H9 (cell line): ENCODE data around the gene MRPS16. TPM values are rescaled to one million over a fixed set of nuclear protein-coding genes. Genes with fewer than 3 reads are reported as not detected.

Experiments used
- DNase-seq: peaks from one replicate; pipeline ENCODE4 v3.0.0-alpha.2; 2017
- H2AFZ ChIP-seq: one replicate; pipeline ENCODE4 v1.6.1; 2013; ENCODE audit warnings: mild to moderate bottlenecking, low read length, control low read depth, moderate library complexity
- H2AK5ac ChIP-seq: 2 replicates; pipeline ENCODE4 v1.6.1; 2013; ENCODE audit warnings: low read length, control low read depth, mixed read lengths; ENCODE audit not compliant: insufficient read length
- H2BK120ac ChIP-seq: one replicate; pipeline ENCODE4 v1.6.1; 2013; ENCODE audit warnings: low read depth, mild to moderate bottlenecking, low read length, control low read depth, inconsistent platforms; ENCODE audit not compliant: poor library complexity, severe bottlenecking
- H2BK12ac ChIP-seq: 2 replicates; pipeline ENCODE4 v1.6.1; 2013; ENCODE audit warnings: low read length, control low read depth, mixed read lengths, low read depth; ENCODE audit not compliant: insufficient read length
- H2BK15ac ChIP-seq: 2 replicates; pipeline ENCODE4 v1.6.1; 2013; ENCODE audit warnings: low read depth, low read length, control low read depth
- H2BK20ac ChIP-seq: one replicate; pipeline ENCODE4 v1.6.1; 2013; ENCODE audit warnings: low read depth, mild to moderate bottlenecking, low read length, control low read depth, inconsistent platforms; ENCODE audit not compliant: poor library complexity, severe bottlenecking
- H2BK5ac ChIP-seq: 2 replicates; pipeline ENCODE4 v1.6.1; 2013; ENCODE audit warnings: low read length, control low read depth, mixed read lengths; ENCODE audit not compliant: insufficient read length
- H3K14ac ChIP-seq: 2 replicates; pipeline ENCODE4 v1.6.1; 2013; ENCODE audit warnings: low read length, control low read depth; ENCODE audit not compliant: insufficient read depth
- H3K18ac ChIP-seq: 2 replicates; pipeline ENCODE4 v1.6.1; 2013; ENCODE audit warnings: low read depth, mild to moderate bottlenecking, mixed read lengths, low read length, control low read depth; ENCODE audit not compliant: insufficient read length
- H3K23ac ChIP-seq: 2 replicates; pipeline ENCODE4 v1.6.1; 2013; ENCODE audit warnings: low read length, control low read depth, mixed read lengths, low read depth; ENCODE audit not compliant: insufficient read length
- H3K23me2 ChIP-seq: 2 replicates; pipeline ENCODE4 v1.6.1; 2013; ENCODE audit warnings: low read depth, mild to moderate bottlenecking, mixed read lengths, low read length, control low read depth; ENCODE audit not compliant: insufficient read length, poor library complexity, severe bottlenecking
- H3K27ac ChIP-seq: 2 replicates; pipeline ENCODE4 v1.5.1; 2013; ENCODE audit warnings: low read length, control low read depth, mixed read lengths, low read depth; ENCODE audit not compliant: insufficient read length
- H3K27me3 ChIP-seq: 2 replicates; pipeline ENCODE4 v1.6.1; 2013; ENCODE audit warnings: low read length, control low read depth, inconsistent platforms; ENCODE audit not compliant: insufficient read depth
- H3K4ac ChIP-seq: 2 replicates; pipeline ENCODE4 v1.6.1; 2013; ENCODE audit warnings: low read depth, mild to moderate bottlenecking, control low read depth, inconsistent platforms, low read length, moderate library complexity
- H3K4me1 ChIP-seq: 2 replicates; pipeline ENCODE4 v1.6.1; 2013; ENCODE audit warnings: low read length, control low read depth, inconsistent platforms; ENCODE audit not compliant: insufficient read depth
- H3K4me2 ChIP-seq: 2 replicates; pipeline ENCODE4 v1.6.1; 2013; ENCODE audit warnings: low read length, control low read depth, mixed read lengths; ENCODE audit not compliant: insufficient read length, insufficient read depth
- H3K56ac ChIP-seq: 2 replicates; pipeline ENCODE4 v1.6.1; 2013; ENCODE audit warnings: low read depth, mild to moderate bottlenecking, mixed read lengths, low read length, control low read depth; ENCODE audit not compliant: insufficient read length
- H3K79me1 ChIP-seq: 2 replicates; pipeline ENCODE4 v1.6.1; 2013; ENCODE audit warnings: low read depth, mild to moderate bottlenecking, moderate library complexity, low read length, control low read depth, inconsistent platforms; ENCODE audit not compliant: insufficient read depth, poor library complexity, severe bottlenecking
- H3K79me2 ChIP-seq: 2 replicates; pipeline ENCODE4 v1.6.1; 2013; ENCODE audit warnings: low read length, control low read depth, inconsistent platforms; ENCODE audit not compliant: insufficient read depth
- H3K9ac ChIP-seq: 2 replicates; pipeline ENCODE4 v1.6.1; 2013; ENCODE audit warnings: low read length, control low read depth, mixed read lengths; ENCODE audit not compliant: insufficient read length; ENCODE audit errors: extremely low read depth
- H3K9me3 ChIP-seq: one replicate; pipeline ENCODE4 v1.6.1; 2013; ENCODE audit warnings: low read depth, low read length, inconsistent platforms; ENCODE audit not compliant: control insufficient read depth
- H3T11ph ChIP-seq: one replicate; pipeline ENCODE4 v1.6.1; 2013; ENCODE audit warnings: mild to moderate bottlenecking, low read length, control low read depth, inconsistent platforms
- H4K20me1 ChIP-seq: one replicate; pipeline ENCODE4 v1.6.1; 2013; ENCODE audit not compliant: control insufficient read depth, insufficient read length, insufficient read depth
- H4K5ac ChIP-seq: 2 replicates; pipeline ENCODE4 v1.6.1; 2013; ENCODE audit warnings: low read depth, mild to moderate bottlenecking, mixed read lengths, low read length, control low read depth; ENCODE audit not compliant: insufficient read length
- H4K8ac ChIP-seq: replicated peaks from 2 replicates; pipeline ENCODE4 v1.6.1; 2013; ENCODE audit warnings: low read length, control low read depth, mixed read lengths, low read depth; ENCODE audit not compliant: insufficient read length
- H4K91ac ChIP-seq: 2 replicates; pipeline ENCODE4 v1.6.1; 2013; ENCODE audit warnings: low read depth, mild to moderate bottlenecking, moderate library complexity, mixed read lengths, low read length, control low read depth; ENCODE audit not compliant: insufficient read length
- H3K27ac Mint-ChIP-seq, 3 experiments: 2 replicates in 2 of 3; 3 replicates in 1 of 3; pipeline ENCODE4 v1.8.0; 2020 to 2021; ENCODE audit warnings: mixed read lengths in 3 of 3, mild to moderate bottlenecking in 1 of 3, moderate library complexity in 1 of 3
- H3K27me3 Mint-ChIP-seq: 2 replicates; pipeline ENCODE4 v1.8.0; 2021; ENCODE audit warnings: low read depth, mild to moderate bottlenecking, moderate library complexity, mixed read lengths
- H3K36me3 Mint-ChIP-seq, 3 experiments: 2 replicates in 2 of 3; 3 replicates in 1 of 3; pipeline ENCODE4 v1.8.0; 2020 to 2021; ENCODE audit warnings: low read depth in 3 of 3, mixed read lengths in 3 of 3; ENCODE audit not compliant: insufficient read depth in 1 of 3
- H3K4me1 Mint-ChIP-seq, 2 experiments: 2 replicates each; pipeline ENCODE4 v1.8.0; 2020; ENCODE audit warnings: mixed read lengths in 2 of 2
- H3K4me3 Mint-ChIP-seq, 2 experiments: 2 replicates in 1 of 2; 3 replicates in 1 of 2; pipeline ENCODE4 v1.8.0; 2020 to 2021; ENCODE audit warnings: mild to moderate bottlenecking in 2 of 2, mixed read lengths in 2 of 2, moderate library complexity in 1 of 2
- H3K9me3 Mint-ChIP-seq, 2 experiments: 2 replicates in 1 of 2; 3 replicates in 1 of 2; pipeline ENCODE4 v1.8.0; 2020; ENCODE audit warnings: mild to moderate bottlenecking in 2 of 2, mixed read lengths in 2 of 2, moderate library complexity in 1 of 2
- CTCF ChIP-seq: fragments of 200-600 bp; sonication (generic); conservative IDR thresholded peaks from 3 replicates; pipeline ENCODE4 v1.8.0; 2021; ENCODE audit warnings: antibody characterized with exemption, mild to moderate bottlenecking
- WGBS: extraction: QIAGEN DNeasy Blood & Tissue Kit; methylation state at CpG from one replicate; pipeline ENCODE4 v1.1.7; 2013; ENCODE audit warnings: missing lambda C conversion rate, low lambda C conversion rate, mixed read lengths; ENCODE audit not compliant: insufficient read length; ENCODE audit errors: extremely low coverage; 5-methylcytosine and 5-hydroxymethylcytosine counted together
- total RNA-seq: library from RNA; stranded (reverse); gene quantifications from 2 replicates; pipeline ENCODE4 v1.2.1, GENCODE V29; 2021

MRPS16 gene
- total RNA-seq, 1 experiment from 2014 or later: 122 TPM

GRCh38 chr10:73248259-73248724, 4.2 kb downstream of the MRPS16 start:
- H3K23ac ChIP-seq: no peak overlapping the region
- peaks cover 31 to 40% of the 10 kb centered on the region in 2 experiments for H3K4me1 Mint-ChIP-seq
- H2AK5ac ChIP-seq: no peak overlapping the region
- no peaks in the 10 kb centered on the region for H3K4me1 ChIP-seq
- no peak overlapping the region for H4K8ac ChIP-seq
- H3K4me3 Mint-ChIP-seq: peak overlapping the region; percentile 66 to 99
- no CpG with 5 or more reads among the region's 5 CpGs for WGBS
- no peak for TF ChIP-seq CTCF
- H4K91ac ChIP-seq: no peak overlapping the region
- no peak overlapping the region for H3K56ac ChIP-seq
- H4K5ac ChIP-seq: no peak overlapping the region
- no peak overlapping the region for H3T11ph ChIP-seq
- H2AFZ ChIP-seq: no peak overlapping the region
- no peak overlapping the region for H3K4me2 ChIP-seq
- peaks cover 21% of the 10 kb centered on the region for H3K79me1 ChIP-seq
- H3K27ac ChIP-seq: no peak overlapping the region
- H3K23me2 ChIP-seq: peaks cover 6% of the 10 kb centered on the region
- no peaks in the 10 kb centered on the region for H3K27me3 Mint-ChIP-seq
- H4K20me1 ChIP-seq: no peaks in the 10 kb centered on the region
- peaks cover 15% of the 10 kb centered on the region; the same call in 1 of the 2 replicates for H3K79me2 ChIP-seq
- H3K27me3 ChIP-seq: no peaks in the 10 kb centered on the region
- H3K14ac ChIP-seq: no peak overlapping the region
- H2BK15ac ChIP-seq: no peak overlapping the region
- peak overlapping the region in 2 of 3 experiments; percentile 64 to 89; a peak in 2 of 7 replicates for H3K27ac Mint-ChIP-seq
- no peak overlapping the region for H2BK120ac ChIP-seq
- no peak overlapping the region for H2BK20ac ChIP-seq
- H2BK5ac ChIP-seq: no peak overlapping the region
- H2BK12ac ChIP-seq: no peak overlapping the region
- H3K36me3 Mint-ChIP-seq: peaks cover 46 to 66% (median 54%) of the 10 kb centered on the region in 3 experiments
- no peak for DNase-seq
- no peak overlapping the region for H3K9ac ChIP-seq
- H3K4ac ChIP-seq: no peak overlapping the region
- H3K18ac ChIP-seq: no peak overlapping the region
- no peaks in the 10 kb centered on the region; a peak in 1 of 5 replicates for H3K9me3 Mint-ChIP-seq
- H3K9me3 ChIP-seq: no peaks in the 10 kb centered on the region
